Mucosa of rectum (tissue), 2 donors: Measurements from ENCODE around the gene RNH1.

Source experiments
- H3K27ac ChIP-seq, 2 donors: one replicate each; pipeline ENCODE4 v1.7.0; 2013; ENCODE audit warnings: inconsistent platforms in 2 of 2, low read depth in 2 of 2, low read length in 2 of 2
- H3K27me3 ChIP-seq, 2 donors: one replicate each; pipeline ENCODE4 v1.7.0; 2013; ENCODE audit warnings: low read length in 2 of 2; ENCODE audit not compliant: control insufficient read depth in 2 of 2, insufficient read depth in 2 of 2
- H3K36me3 ChIP-seq, 2 donors: one replicate each; pipeline ENCODE4 v1.7.0; 2013; ENCODE audit warnings: low read length in 2 of 2; ENCODE audit not compliant: control insufficient read depth in 2 of 2, insufficient read depth in 2 of 2
- H3K4me1 ChIP-seq, 2 donors: one replicate each; pipeline ENCODE4 v1.7.0; 2013; ENCODE audit warnings: low read length in 2 of 2, mild to moderate bottlenecking in 1 of 2; ENCODE audit not compliant: control insufficient read depth in 2 of 2, insufficient read depth in 2 of 2
- H3K4me3 ChIP-seq, 2 donors: one replicate each; pipeline ENCODE4 v1.7.0; 2013; ENCODE audit warnings: low read length in 2 of 2
- H3K9ac ChIP-seq, 2 donors: one replicate each; pipeline ENCODE4 v1.7.0; 2013; ENCODE audit warnings: low read length in 2 of 2, low read depth in 1 of 2, mild to moderate bottlenecking in 1 of 2
- H3K9me3 ChIP-seq, 2 donors: one replicate each; pipeline ENCODE4 v1.7.0; 2013; ENCODE audit warnings: low read length in 2 of 2; ENCODE audit not compliant: control insufficient read depth in 2 of 2
- donor health status: healthy.
- donor health status: Normal muscosa, but diverticular disease.

Gene RNH1

DNA sequence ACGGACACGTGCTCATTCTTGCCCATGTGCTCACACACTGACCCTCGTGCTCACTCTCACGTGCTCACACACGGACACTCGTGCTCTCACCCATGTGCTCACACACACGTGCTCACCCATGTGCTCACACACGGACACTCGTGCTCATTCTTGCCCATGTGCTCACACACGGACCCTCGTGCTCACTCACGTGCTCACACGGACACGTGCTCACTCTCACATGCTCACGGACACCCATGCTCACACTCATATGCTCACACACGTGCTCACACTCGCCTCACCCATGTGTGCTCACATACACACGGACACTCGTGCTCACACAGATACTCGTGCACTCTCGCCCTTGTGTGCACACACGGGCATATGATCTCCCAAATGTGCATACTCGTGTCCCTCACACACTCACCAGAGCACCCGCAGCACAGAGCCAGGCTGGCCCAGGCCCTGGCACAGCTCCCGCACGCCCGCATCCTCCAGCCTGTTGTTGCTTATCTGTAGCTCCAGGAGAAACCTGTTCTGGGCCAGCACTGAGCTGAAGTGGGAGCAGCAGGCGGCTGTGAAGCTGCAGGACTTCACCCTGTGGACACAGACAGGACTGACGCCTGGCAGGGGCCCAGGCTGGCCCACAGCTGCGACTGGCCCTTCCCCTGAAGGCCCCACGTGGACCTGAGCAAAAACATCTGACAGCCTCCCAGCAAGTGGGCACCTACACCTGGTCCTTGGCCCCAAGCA, 9.3 kb downstream of the RNH1 start:
- Histone ChIP-seq H3K27me3 (no peaks in the 10 kb centered on the region), H3K27ac (no peak overlapping the region), H3K4me1 (peaks cover 1 to 4% of the 10 kb centered on the region in 2 donors), H3K9ac (no peak overlapping the region), H3K4me3 (no peak overlapping the region), H3K36me3 (peaks cover 53 to 62% of the 10 kb centered on the region in 2 donors), H3K9me3 (no peaks in the 10 kb centered on the region)

DNA sequence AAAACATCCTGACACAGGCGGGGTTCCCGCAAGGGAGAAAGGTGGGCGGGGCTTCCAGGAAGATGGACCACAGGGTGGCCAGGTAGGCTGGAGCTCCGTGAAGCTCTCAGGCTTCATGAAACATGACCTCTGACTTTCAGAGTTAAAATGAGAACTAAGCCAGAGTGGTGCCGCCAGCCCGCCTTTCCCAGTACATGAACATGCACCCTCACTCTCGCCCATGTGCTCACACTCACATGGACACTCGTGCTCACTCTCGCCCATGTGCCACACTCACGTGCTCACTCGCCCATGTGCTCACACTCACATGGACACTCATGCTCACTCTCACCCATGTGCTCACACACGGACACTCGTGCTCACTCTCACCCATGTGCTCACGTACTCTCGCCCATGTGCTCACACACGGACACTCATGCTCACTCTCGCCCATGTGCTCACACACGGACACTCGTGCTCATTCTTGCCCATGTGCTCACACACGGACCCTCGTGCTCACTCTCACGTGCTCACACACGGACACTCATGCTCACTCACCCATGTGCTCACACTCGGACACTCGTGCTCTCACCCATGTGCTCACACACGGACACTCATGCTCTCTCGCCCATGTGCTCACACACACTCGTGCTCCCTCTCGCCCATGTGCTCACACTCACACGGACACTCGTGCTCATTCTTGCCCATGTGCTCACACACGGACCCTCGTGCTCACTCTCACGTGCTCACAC, 10.0 kb downstream of the RNH1 start:
- Histone ChIP-seq H3K27me3 (no peaks in the 10 kb centered on the region), H3K4me3 (no peak overlapping the region), H3K36me3 (peaks cover 53 to 62% of the 10 kb centered on the region in 2 donors), H3K27ac (no peak overlapping the region), H3K4me1 (no peaks in the 10 kb centered on the region), H3K9me3 (no peaks in the 10 kb centered on the region), H3K9ac (no peak overlapping the region)

DNA sequence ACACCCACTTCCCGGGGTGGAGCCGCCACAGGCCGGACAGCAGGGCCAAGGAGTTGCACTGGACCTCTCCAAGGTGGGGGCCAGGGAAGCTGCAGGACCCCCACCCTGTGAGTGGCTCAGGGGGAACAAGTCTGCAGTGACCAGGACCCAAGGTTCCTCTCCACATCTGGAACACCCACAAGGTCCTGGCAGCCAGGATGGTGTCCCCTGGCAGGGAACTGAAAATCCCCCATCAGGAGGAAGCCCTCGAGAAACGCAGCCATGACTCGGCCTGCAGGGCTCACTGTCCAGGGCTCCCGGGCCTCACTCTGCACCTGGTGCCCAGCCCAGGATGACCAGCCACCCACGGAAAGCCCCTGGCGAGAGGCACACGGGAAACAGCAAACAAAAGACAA, 11.5 kb downstream of the RNH1 start:
- Histone ChIP-seq H3K27me3 (no peaks in the 10 kb centered on the region), H3K4me1 (no peaks in the 10 kb centered on the region), H3K27ac (no peak overlapping the region), H3K4me3 (no peak overlapping the region), H3K9me3 (no peaks in the 10 kb centered on the region), H3K9ac (no peak overlapping the region), H3K36me3 (peaks cover 52 to 56% of the 10 kb centered on the region in 2 donors)

DNA sequence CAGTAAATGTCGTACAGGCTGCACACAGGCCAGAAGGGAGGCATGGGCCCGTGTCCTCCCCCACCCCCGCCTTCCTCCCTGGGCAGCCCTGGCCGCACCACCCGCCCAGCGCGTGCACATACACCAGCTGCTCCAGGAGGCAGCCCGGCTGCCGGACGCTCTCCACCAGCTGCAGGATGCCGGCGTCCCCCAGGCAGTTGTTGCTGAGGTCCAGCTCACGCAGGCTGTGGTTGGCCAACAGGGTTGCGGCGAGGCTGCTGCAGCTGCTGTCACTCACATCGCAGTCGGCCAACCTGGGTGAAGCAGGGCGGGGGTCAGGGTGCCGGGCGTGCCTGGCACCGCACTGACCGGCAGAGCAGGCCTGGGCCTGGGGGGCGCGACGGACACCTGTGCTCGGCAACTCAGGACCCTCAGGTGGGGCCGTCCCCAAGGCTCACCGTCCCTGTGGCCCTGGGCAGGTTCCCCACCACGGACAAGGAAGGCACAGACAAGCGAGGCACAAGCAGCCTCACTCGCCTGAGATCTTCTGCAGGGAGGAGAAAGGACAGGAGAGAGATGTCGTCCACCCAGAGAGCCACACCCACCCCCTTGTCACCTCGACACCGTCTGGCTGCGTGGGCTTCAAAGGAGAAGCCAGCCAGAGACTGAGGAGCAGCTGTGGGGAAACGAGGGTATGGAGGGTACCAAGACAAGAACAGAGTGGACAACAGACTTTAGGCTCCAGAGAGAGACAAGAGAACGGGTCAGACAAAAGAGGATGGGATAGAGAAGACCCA, 12.1 kb downstream of the RNH1 start:
- H3K4me1 ChIP-seq: no peaks in the 10 kb centered on the region
- no peaks in the 10 kb centered on the region for H3K27me3 ChIP-seq
- H3K27ac ChIP-seq: no peak overlapping the region
- H3K36me3 ChIP-seq: peaks cover 46 to 51% of the 10 kb centered on the region in 2 donors
- no peaks in the 10 kb centered on the region for H3K9me3 ChIP-seq
- H3K9ac ChIP-seq: no peak overlapping the region
- H3K4me3 ChIP-seq: no peak overlapping the region

DNA sequence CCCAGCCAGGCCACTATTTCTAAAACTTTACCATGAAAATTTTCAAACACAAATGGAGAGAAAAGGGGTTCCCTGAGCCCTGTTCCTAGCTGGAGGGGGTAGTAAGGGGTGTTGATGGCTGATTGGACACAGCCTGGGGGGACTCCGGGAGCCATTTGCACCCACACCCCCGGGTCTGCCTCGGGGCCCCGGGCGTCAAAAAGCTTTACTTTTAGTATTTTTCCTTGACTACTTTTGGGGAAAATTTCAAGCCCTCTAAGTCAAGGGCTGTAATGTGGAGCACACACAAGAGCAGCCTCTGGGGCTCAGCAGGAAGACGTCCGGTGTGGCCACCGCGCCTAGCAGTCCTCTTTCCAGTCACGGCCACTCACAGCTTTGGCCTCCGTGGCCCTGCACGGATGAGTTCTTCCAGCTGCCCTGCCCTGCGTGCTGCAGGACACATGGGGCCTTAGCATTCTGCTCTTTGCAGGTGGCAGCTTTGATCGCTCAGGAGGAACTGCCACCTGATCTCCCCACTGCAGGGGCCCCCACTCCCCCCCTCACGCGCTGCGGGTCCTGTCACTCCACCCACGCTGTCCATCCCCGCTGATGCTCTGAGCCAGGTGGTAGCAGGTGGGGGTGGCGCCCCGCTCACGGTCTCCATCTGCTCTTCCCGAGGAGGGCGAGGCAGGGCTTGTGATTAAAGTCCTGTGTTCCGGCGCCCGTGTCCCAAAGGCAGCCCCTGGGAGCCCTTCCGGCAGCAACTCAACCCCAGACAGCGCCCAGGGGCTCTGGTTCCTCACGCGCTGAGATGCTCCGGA, 14.4 kb downstream of the RNH1 start:
- Histone ChIP-seq H3K27ac (no peak overlapping the region), H3K4me3 (no peak overlapping the region), H3K27me3 (no peaks in the 10 kb centered on the region), H3K9ac (no peak overlapping the region), H3K9me3 (no peaks in the 10 kb centered on the region), H3K36me3 (peaks cover 25 to 28% of the 10 kb centered on the region in 2 donors), H3K4me1 (peaks cover 3 to 5% of the 10 kb centered on the region in 2 donors)

DNA sequence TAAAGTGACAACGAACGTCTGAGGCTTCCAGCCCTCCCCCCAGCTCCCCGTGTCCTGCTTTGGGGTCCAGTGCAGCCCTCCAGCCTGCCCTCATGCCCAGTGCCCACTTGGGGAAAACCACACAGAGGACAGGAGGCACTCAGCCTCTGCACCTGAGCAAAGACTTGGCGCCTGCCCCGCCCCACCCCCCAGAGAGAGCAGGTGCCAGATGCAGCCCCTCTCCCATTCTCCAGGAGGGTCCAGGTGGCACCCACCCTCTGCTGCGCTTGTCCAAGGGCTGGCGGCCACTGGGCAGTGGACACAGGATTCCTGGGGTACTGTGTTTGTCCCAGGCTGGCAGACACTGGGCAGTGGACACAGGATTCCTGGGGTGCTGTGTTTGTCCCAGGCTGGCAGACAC, 15.7 kb downstream of the RNH1 start:
- H3K27ac ChIP-seq: no peak overlapping the region
- no peak overlapping the region for H3K9ac ChIP-seq
- no peak overlapping the region for H3K4me3 ChIP-seq
- no peaks in the 10 kb centered on the region for H3K27me3 ChIP-seq
- H3K4me1 ChIP-seq: peaks cover 4 to 5% of the 10 kb centered on the region in 2 donors
- H3K9me3 ChIP-seq: no peaks in the 10 kb centered on the region
- peaks cover 16 to 19% of the 10 kb centered on the region in 2 donors for H3K36me3 ChIP-seq

DNA sequence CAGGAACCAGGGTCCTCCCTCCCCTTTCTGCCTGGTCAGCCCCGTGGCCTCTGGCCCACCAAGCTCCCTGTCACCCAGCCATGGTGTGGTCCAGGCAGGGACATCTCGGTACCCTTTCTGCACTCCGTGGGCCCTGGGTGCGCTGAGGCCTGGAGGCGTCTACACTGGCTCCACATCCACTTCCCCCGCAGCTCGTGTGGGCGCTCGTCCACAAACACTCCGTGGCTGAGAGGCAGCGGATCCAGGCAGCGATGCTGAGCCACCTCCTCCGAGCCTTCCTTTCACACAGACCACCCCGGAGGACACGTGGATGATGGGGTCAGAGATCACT, 16.1 kb downstream of the RNH1 start:
- Histone ChIP-seq H3K4me3 (no peak overlapping the region), H3K9ac (no peak overlapping the region), H3K27ac (no peak overlapping the region), H3K4me1 (peaks cover 4 to 5% of the 10 kb centered on the region in 2 donors), H3K36me3 (peaks cover 13 to 19% of the 10 kb centered on the region in 2 donors), H3K9me3 (no peaks in the 10 kb centered on the region), H3K27me3 (no peaks in the 10 kb centered on the region)

DNA sequence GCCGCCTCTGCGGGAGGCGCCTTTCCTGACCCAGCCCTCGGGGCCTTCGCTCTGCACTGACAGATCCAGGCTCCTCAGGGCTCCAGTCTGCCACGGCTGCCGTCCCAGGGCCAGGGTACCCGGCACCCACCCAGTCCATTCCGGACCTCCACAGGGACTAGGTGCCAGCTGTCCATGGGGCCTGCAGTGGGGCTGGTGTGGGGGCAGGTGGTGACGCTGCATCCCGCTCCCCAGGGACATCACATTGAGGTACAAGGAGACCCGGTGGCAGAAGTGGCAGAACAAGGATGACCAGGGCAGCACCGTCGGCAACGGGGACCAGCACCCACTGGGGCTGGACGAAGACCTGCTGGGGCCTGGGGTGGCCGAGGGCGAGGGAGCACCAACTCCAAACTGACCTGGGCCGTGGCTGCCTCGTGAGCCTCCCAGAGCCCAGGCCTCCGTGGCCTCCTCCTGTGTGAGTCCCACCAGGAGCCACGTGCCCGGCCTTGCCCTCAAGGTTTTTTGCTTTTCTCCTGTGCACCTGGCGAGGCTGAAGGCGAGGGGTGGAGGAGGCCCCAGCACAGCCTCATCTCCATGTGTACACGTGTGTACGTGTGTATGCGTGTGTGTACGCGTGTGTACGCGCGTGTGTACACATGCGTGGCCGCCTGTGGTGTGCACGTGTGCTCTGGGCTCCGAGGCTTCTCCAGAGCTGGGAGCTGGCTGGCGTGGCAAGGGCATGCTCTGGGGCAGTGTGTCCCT, 16.7 kb downstream of the RNH1 start:
- Histone ChIP-seq H3K36me3 (peaks cover 8 to 19% of the 10 kb centered on the region in 2 donors), H3K9ac (no peak overlapping the region), H3K27me3 (no peaks in the 10 kb centered on the region), H3K27ac (no peak overlapping the region), H3K9me3 (no peaks in the 10 kb centered on the region), H3K4me3 (no peak overlapping the region), H3K4me1 (peaks cover 4 to 5% of the 10 kb centered on the region in 2 donors)

DNA sequence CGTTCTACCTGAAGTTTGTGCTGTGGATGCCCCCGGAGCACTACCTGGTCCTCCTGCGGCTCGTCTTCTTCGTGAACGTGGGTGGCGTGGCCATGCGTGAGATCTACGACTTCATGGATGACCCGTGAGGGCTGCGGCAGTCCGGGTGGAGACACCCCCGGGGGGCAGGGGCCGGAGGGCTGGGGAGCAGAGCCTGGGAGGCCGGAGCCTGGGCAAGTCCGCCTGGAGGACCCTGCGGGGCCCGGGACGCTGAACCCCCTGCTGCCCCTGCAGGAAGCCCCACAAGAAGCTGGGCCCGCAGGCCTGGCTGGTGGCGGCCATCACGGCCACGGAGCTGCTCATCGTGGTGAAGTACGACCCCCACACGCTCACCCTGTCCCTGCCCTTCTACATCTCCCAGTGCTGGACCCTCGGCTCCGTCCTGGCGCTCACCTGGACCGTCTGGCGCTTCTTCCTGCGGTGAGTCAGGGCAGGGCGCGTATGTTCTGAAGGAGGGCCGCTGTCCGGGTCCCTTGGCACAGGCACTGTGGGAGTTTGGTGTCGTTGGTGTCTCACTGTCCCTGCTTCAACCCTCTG, 17.3 kb downstream of the RNH1 start:
- Histone ChIP-seq H3K36me3 (peaks cover 6 to 13% of the 10 kb centered on the region in 2 donors), H3K9me3 (no peaks in the 10 kb centered on the region), H3K27ac (no peak overlapping the region), H3K4me1 (peaks cover 4 to 5% of the 10 kb centered on the region in 2 donors), H3K27me3 (no peaks in the 10 kb centered on the region), H3K4me3 (no peak overlapping the region), H3K9ac (no peak overlapping the region)
